ENCODE data around the gene ADAM15.

The ADAM15 gene

DNA sequence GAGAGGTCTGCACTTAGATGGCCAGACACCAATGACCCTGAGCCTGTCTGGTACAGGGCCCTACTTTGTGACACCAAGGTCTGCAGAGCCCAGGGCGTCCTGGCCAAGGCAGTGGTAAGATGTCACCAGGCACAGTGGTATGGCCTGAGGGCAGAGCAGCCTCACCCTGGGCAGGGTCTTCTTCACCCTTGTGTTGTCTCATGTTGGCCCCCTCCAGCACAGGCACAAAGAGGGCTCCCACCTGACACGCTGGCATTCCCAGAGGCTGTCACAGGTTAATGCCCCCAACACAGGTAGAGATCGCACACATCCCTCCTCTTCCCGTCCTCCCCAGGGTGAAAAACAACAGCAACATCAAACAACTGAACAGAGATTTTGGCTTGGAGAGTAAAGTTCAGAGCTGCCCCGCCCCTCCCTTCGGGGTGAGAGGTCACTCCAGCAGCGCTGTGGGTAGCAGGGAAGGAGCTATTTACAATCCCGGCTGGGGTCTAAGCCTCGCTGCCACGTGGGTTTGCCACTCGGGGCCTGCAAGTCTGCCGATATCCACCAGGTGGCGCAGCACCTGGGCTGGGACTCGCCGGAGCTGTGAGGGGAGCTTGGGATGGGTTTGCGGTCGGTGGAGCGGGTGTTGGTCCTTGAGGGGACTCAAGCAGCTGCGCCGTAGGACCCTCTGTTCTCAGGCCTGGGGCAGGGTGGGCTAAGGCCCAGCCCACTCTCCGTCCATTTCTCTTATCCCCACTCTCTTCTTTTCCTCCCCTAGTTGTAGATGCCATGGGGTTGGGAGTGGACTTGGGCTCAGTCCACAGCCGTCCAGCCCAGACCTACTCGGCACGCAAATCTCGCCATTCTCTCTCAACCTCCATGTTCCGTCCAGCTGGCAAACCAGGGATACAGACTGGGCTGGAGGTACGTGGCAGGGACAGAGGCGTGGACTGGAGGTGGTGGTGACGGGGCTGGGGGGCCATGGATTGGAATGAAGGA, 40.2 kb downstream of the ADAM15 start:
- no peak for TF ChIP-seq EZH2 (IDR thresholded peaks at IDR 0.05; ENCODE audit: borderline replicate concordance, low read length)
- TF ChIP-seq, protein P1, sequence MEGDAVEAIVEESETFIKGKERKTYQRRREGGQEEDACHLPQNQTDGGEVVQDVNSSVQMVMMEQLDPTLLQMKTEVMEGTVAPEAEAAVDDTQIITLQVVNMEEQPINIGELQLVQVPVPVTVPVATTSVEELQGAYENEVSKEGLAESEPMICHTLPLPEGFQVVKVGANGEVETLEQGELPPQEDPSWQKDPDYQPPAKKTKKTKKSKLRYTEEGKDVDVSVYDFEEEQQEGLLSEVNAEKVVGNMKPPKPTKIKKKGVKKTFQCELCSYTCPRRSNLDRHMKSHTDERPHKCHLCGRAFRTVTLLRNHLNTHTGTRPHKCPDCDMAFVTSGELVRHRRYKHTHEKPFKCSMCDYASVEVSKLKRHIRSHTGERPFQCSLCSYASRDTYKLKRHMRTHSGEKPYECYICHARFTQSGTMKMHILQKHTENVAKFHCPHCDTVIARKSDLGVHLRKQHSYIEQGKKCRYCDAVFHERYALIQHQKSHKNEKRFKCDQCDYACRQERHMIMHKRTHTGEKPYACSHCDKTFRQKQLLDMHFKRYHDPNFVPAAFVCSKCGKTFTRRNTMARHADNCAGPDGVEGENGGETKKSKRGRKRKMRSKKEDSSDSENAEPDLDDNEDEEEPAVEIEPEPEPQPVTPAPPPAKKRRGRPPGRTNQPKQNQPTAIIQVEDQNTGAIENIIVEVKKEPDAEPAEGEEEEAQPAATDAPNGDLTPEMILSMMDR (IDR thresholded peaks at IDR 0.05; ENCODE audit: low read length), result peak; percentile 93
- H3K4me1 ChIP-seq (ENCODE audit: insufficient read depth, low read length, severe bottlenecking), result peaks cover 7% of the 10 kb centered on the region
- no peak overlapping the region for H3K27ac ChIP-seq (ENCODE audit: low read depth, low read length, poor library complexity, severe bottlenecking)
- no peaks in the 10 kb centered on the region for H4K20me1 ChIP-seq (ENCODE audit: insufficient read depth, low read length)
- H3K27me3 ChIP-seq (ENCODE audit: insufficient read depth, low read length), result no peaks in the 10 kb centered on the region
- H3K4me2 ChIP-seq (ENCODE audit: low read length), result peak overlapping the region; percentile 27; the same call in 1 of the 2 replicates
- no peaks in the 10 kb centered on the region for H3F3A ChIP-seq (ENCODE audit: insufficient read depth, low read length)
- no peaks in the 10 kb centered on the region for H3K9me2 ChIP-seq (ENCODE audit: low read depth, low read length)
- no peak overlapping the region for H3K4me3 ChIP-seq (ENCODE audit: low read depth, low read length, poor library complexity, severe bottlenecking)
- no peak overlapping the region for H2AFZ ChIP-seq (ENCODE audit: low read length)
- H3K9me3 ChIP-seq (ENCODE audit: low read length), result no peaks in the 10 kb centered on the region
- H3K36me3 ChIP-seq (ENCODE audit: insufficient read depth, low read length), result no peaks in the 10 kb centered on the region
- H3K9ac ChIP-seq (ENCODE audit: low read length), result no peak overlapping the region
- H3K79me2 ChIP-seq (ENCODE audit: insufficient read depth, low read length), result no peaks in the 10 kb centered on the region

DNA sequence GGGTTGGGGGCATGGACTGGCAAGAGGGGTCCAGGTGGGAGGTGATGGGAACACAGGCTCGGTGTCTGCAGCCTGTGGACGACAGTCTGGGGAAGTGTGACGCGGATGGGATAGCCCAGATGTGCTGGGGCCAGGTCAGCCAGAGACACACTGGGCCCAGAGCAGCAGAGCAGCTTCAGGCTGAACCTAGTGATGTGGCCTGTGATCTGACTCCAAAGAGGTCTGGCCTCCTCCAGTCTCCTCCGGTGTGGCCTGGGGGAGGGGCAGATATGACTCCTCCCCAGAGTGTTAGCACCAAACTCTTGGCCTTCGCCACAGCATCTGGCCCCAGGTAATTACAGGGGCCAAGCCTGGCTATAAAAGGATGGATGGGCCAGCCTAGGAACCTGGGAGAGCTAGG, 41.0 kb downstream of the ADAM15 start:
- H3K4me3 ChIP-seq (ENCODE audit: low read depth, low read length, poor library complexity, severe bottlenecking), result no peak overlapping the region
- H4K20me1 ChIP-seq (ENCODE audit: insufficient read depth, low read length), result no peaks in the 10 kb centered on the region
- H3K27me3 ChIP-seq (ENCODE audit: insufficient read depth, low read length), result no peaks in the 10 kb centered on the region
- no peak overlapping the region for H3K4me2 ChIP-seq (ENCODE audit: low read length)
- no peaks in the 10 kb centered on the region for H3K9me2 ChIP-seq (ENCODE audit: low read depth, low read length)
- H3K9me3 ChIP-seq (ENCODE audit: low read length), result no peaks in the 10 kb centered on the region
- H3K4me1 ChIP-seq (ENCODE audit: insufficient read depth, low read length, severe bottlenecking), result peaks cover 4% of the 10 kb centered on the region
- no peak for TF ChIP-seq EZH2 (IDR thresholded peaks at IDR 0.05; ENCODE audit: borderline replicate concordance, low read length)
- TF ChIP-seq, protein P1 (IDR thresholded peaks at IDR 0.05; ENCODE audit: low read length), result no peak
- no peaks in the 10 kb centered on the region for H3K36me3 ChIP-seq (ENCODE audit: insufficient read depth, low read length)
- H3F3A ChIP-seq (ENCODE audit: insufficient read depth, low read length), result no peaks in the 10 kb centered on the region
- H3K9ac ChIP-seq (ENCODE audit: low read length), result no peak overlapping the region
- H3K27ac ChIP-seq (ENCODE audit: low read depth, low read length, poor library complexity, severe bottlenecking), result no peak overlapping the region
- H2AFZ ChIP-seq (ENCODE audit: low read length), result no peak overlapping the region
- H3K79me2 ChIP-seq (ENCODE audit: insufficient read depth, low read length), result no peaks in the 10 kb centered on the region

DNA sequence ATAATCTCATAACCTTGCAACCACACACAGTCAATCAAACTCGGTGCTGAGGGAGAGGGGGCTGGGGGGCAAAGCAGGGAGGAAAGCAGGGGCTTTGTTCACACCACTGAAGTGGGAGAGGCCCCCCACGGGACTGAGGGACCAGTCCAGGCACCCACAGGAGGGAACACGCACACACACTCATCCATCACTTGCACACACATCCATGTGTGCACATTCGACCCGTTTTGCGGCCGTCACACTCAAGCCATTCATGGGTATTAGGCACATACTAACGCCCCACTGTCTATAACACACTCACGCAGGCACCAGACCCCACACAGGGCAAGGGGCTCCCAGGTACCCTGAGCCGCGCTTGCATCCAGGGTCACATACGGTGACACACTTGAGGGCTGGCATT, 41.5 kb downstream of the ADAM15 start:
- Histone ChIP-seq H3K4me1 (ENCODE audit: insufficient read depth, low read length, severe bottlenecking) (peaks cover 4% of the 10 kb centered on the region), H3K9me3 (ENCODE audit: low read length) (no peaks in the 10 kb centered on the region), H3K79me2 (ENCODE audit: insufficient read depth, low read length) (no peaks in the 10 kb centered on the region), H3K27ac (ENCODE audit: low read depth, low read length, poor library complexity, severe bottlenecking) (no peak overlapping the region), H4K20me1 (ENCODE audit: insufficient read depth, low read length) (no peaks in the 10 kb centered on the region), H3K9me2 (ENCODE audit: low read depth, low read length) (no peaks in the 10 kb centered on the region), H3K9ac (ENCODE audit: low read length) (no peak overlapping the region), H3F3A (ENCODE audit: insufficient read depth, low read length) (no peaks in the 10 kb centered on the region), H3K27me3 (ENCODE audit: insufficient read depth, low read length) (no peaks in the 10 kb centered on the region; the same call in 1 of the 2 replicates), H3K4me3 (ENCODE audit: low read depth, low read length, poor library complexity, severe bottlenecking) (no peak overlapping the region), H2AFZ (ENCODE audit: low read length) (no peak overlapping the region), H3K4me2 (ENCODE audit: low read length) (no peak overlapping the region), H3K36me3 (ENCODE audit: insufficient read depth, low read length) (no peaks in the 10 kb centered on the region)
- TF ChIP-seq, protein P1 (IDR thresholded peaks at IDR 0.05; ENCODE audit: low read length), result no peak
- no peak for TF ChIP-seq EZH2 (IDR thresholded peaks at IDR 0.05; ENCODE audit: borderline replicate concordance, low read length)

Measured in OCI-LY1 (cell line).